NCI-H82 treated with DMSO at 0.1 percent for 48 hours (cell line): ENCODE measurements around the gene ATP6V1G1.
"Not testable (repeated sequence)": the region's sequence is repeated elsewhere in the genome, so short reads cannot be mapped to it uniquely, and the experiment has no call there.

Experiments used
- DNase-seq: peaks from one replicate; lab custom pipeline; 2025; ENCODE audit not compliant: unreplicated experiment; lab: John Stamatoyannopoulos, UW

ATP6V1G1 gene

DNA sequence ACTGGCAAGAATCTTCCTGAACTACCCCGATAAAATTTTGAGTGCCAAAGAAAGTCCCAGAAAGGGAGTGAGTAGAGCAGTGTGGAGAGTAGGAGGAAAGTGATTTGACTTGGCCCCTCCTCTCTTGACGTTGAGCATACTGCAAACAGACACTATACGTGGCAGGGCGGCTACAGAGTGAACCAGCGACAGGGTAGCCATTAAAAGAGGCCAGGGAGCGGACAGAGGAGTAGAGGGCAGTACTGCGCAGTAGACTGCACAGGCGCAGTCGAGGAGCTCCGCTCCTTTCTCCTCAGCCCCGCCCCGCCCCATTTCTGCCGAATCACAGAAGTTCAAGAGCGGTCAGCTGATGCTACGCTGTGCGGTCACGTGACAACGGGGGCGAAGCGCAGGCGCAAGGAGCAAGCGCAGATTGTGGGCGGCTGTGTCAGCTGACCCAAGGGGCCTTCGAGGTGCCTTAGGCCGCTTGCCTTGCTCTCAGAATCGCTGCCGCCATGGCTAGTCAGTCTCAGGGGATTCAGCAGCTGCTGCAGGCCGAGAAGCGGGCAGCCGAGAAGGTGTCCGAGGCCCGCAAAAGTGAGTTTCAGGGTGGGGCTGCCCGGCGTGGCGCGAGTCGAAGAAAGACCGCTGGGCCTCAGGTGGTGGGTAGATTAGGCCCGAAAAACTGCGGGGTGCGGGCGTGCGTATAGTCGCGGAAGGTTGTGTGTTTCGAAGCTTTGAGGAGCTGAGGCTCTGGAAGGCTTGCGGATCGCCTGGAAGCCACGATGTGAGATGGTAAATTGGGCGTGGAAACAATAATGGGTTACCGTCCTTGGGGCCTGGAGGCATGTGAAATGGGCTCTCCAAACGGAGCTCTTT, at the start of gene ATP6V1G1:
Gene ATP6V1G1, plus strand, starts transcription at position 425 of the 858 bp plus-strand sequence. Its CDS starts 70 bp downstream, at position 495.
- peak; percentile 93 for DNase-seq

DNA sequence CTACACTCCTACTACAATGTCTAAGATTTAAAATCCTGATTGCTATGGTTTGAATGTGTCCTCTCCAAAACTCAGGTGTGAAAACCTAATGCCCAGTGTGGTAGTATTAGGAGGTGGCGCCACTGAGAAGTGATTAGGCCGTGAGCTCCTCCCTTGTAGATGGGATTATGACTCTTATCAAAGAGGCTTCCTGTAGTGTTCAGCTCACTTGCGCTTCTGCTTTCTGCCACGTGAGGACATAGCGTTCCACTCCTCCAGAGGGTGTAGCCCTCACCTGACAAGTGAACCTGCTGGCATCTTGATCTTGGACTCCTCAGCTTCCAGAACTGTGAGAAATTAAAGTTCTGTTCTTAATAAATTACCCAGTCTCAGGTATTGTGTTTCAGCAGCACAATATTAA, 49.3 kb upstream of the ATP6V1G1 start:
- DNase-seq, result peak; percentile 50

DNA sequence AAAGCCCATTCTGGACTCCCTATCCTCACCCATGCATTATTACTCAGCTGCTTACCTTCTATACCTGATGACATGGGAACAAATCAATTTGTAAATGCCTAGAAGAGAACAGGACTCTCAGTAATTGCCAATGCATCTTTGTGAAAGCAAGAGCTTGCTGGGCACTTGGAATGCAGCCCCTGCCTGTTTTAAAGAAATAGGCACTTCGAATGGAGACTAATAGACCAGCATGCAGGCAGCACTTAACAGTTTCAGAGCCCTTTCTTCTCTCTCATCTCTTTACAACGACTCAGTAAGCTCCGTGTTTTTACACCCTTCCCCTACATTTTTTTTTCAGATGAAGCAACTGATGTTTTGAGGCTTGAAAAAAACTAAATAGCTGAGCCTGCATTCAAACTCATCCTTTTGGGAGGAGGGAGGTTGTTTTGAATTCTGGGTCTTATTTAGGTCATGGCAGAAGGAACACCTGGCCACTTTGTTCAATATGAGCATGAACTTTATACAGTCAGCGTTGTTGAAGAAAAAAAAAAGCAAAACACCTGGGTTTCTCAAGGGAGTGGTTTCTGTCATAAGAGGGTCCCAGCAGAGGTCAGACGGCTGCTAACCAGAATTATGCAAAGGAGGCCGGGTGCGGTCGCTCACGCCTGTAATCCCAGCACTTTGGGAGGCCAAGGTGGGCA, 47.7 kb upstream of the ATP6V1G1 start:
- no peak for DNase-seq

- no peak for DNase-seq
Measured at GRCh38 chr9:114545055-114545454, 42.5 kb upstream of the ATP6V1G1 start.

GRCh38 chr9:114546851-114547250, 40.7 kb upstream of the ATP6V1G1 start:
- no peak for DNase-seq

- no peak for DNase-seq
Measured at GRCh38 chr9:114549697-114550330, 37.8 kb upstream of the ATP6V1G1 start.

DNA sequence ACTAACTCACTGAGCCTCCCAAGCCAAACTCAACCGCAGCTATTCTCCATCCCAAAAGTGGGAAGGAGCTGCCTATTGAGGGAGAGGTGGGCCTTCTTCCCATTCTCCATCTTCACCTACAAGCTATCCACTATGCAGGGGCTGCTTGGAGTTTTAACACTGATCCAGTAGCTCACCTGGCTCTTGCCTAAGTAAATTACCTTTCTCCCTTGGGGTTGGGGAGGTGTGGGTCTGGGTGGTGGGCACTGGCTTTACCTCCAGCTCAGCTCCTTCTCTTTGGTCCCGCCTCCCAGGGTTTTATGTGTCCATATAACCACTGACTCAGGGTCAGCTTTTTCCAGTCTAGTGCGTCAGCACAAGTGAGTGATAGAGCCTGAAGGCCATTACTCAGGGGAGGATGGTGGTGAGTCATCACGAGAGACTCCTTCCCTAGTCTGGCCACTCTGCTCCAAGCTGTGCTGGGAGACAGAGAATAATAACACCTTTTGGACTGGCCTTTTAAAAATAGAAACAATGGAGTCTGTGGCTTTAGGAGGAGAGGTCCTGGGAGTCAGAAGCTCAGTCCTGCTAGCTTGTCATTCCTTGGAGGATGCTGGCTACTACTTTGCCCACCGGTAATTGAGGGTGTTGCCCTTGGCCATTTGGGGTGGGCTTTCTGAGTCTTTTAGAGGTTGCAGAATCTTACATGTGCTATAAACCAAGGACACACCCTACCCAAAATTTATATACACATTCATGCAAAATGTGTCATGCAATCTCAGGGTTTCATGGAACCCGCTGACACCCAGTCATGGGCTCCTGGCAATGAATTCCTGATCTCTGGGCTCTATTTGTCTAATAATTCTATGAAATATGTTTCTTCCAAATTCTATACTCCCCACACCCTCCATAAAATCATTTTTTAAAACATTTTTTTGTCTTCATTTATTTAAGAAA, 35.6 kb upstream of the ATP6V1G1 start:
- no peak for DNase-seq

GRCh38 chr9:114552706-114553105, 34.9 kb upstream of the ATP6V1G1 start:
- no peak for DNase-seq

GRCh38 chr9:114553202-114553601, 34.4 kb upstream of the ATP6V1G1 start:
- no peak for DNase-seq

DNA sequence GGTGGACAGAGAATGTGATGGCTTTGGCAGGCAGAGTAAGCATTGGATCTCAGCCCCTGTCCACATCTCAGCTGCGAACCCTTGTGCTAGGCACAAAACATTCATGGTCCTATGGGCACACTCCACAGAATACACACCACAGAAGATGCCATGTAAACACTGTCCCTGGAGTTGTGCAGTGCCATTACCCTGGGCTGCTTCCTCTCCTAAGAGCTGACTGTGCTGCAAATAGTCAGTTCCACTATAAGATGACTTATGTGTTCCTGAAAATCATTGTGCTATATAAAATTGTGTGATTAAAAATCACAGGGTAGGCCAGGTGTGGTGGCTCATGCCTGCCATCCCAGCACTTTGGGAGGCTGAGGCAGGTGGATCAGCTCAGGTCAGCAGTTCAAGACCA, 31.9 kb upstream of the ATP6V1G1 start:
- DNase-seq, result no peak

- DNase-seq, result peak; percentile 31
Measured at GRCh38 chr9:114558027-114558675, 29.4 kb upstream of the ATP6V1G1 start.

GRCh38 chr9:114559830-114560513, 27.6 kb upstream of the ATP6V1G1 start:
- DNase-seq, result no peak

- DNase-seq, result no peak
Measured at GRCh38 chr9:114560956-114561355, 26.6 kb upstream of the ATP6V1G1 start.

- DNase-seq, result no peak
Measured at GRCh38 chr9:114561771-114562170, 25.8 kb upstream of the ATP6V1G1 start.

DNA sequence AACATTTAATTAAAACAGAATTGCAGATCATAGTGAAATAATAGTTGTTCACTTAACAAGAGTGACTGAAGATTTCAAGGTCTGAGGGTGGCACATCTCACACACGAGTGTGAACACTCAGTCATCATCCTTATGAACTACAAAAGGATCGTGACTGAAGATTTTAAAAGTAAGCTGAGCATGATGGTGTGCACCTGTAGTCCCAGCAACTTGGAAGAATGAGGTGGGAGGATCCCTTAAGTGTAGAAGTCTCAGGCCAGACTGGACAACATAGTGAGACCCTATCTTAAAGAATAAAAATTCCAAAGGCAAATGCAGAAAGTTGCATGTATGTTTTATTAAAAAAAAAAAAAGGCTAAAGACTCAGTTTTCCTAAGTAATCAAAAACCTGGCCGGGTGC, 22.4 kb upstream of the ATP6V1G1 start:
- no peak for DNase-seq

GRCh38 chr9:114570742-114571141, 16.8 kb upstream of the ATP6V1G1 start:
- no peak for DNase-seq

DNA sequence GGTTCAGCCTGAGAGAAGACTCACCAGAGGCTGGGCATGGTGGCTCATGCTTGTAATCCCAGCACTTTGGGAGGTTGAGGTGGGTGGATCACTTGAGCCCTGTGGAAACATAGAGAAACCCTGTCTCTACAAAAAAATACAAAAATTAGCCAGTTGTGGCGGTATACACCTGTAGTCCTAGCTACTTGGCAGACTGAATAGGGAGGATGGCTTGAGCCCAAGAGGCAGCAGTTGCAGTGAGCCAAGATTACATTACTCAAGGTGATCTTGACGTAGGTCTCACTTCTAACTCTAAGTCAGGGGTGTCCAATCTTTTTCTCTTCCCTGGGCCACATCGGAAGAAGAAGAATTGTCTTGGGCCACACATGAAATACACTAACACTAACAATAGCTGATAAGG, 16.2 kb upstream of the ATP6V1G1 start:
- DNase-seq, result no peak

- no peak for DNase-seq
Measured at GRCh38 chr9:114572199-114572598, 15.4 kb upstream of the ATP6V1G1 start.

DNA sequence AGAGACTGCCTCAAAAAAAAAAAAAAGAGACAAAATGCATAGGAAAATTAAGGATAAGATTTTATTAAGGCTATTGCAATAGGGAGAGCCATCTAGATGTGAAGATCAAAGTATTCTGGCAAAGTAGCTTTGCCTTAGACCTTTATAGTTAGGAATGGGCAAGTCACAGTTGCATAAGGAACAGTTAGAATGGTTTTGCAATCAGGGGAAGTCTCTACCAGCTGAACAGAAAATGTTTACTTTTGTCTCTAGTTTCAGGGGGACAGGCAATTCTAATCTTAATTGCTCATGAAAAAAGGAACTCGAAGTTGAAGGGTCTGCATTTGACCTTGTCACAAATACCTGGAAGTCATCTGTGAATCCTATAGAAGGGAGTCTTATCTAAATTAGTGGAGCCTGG, 13.1 kb upstream of the ATP6V1G1 start:
- DNase-seq, result no peak

DNA sequence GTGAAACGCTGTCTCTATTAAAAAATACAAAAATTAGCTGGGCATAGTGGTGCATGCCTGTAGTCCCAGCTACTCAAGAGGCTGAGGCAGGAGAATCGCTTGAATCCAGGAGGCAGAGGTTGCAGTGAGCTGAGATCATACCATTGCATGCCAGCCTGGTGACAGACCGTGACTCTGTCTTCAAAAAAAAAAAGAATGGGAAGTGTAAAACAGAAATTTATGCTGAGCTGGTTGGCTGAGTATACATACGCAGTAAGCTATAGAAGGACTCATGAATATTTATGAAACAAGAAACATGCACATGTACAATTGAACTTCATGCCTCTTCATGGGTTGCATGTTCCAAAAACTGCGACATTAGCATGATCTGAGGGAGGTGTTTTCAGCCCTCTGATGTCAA, 10.8 kb upstream of the ATP6V1G1 start:
- DNase-seq, result not testable (repeated sequence)
